ENCODE data around the gene TSPYL6. TPM values are rescaled to one million over a fixed set of nuclear protein-coding genes. Genes with fewer than 3 reads are reported as not detected.

TSPYL6 gene
- total RNA-seq, 1 donor from 2014 or later, result not detected

GRCh38 chr2:54212456-54212855 lies 43.6 kb downstream of the TSPYL6 start:
- H3K4me2 ChIP-seq (ENCODE audit: low read length), result peak overlapping the region; percentile 47

GRCh38 chr2:54209379-54209778 lies 46.6 kb downstream of the TSPYL6 start:
- H3K9me3 ChIP-seq (ENCODE audit: insufficient read depth, low read depth, low read length), result no peaks in the 10 kb centered on the region
- peaks cover 28% of the 10 kb centered on the region for H3K4me1 ChIP-seq (ENCODE audit: insufficient read depth, low read length)
- DNase-seq (ENCODE audit: low read depth) (peak; percentile 25), FAIRE-seq (no peak)
- Mint-ChIP-seq H3K36me3 (ENCODE audit: low read depth, unreplicated experiment) (no peaks in the 10 kb centered on the region), H3K9me3 (ENCODE audit: unreplicated experiment) (peaks cover under 1% of the 10 kb centered on the region), H3K27me3 (ENCODE audit: low read depth, unreplicated experiment) (no peaks in the 10 kb centered on the region), H3K4me1 (ENCODE audit: low read depth, unreplicated experiment) (peaks cover 32% of the 10 kb centered on the region), H3K27ac (ENCODE audit: unreplicated experiment) (no peak overlapping the region), H3K4me3 (ENCODE audit: unreplicated experiment) (no peak overlapping the region)
- no peaks in the 10 kb centered on the region for H3K36me3 ChIP-seq (ENCODE audit: insufficient read depth, low read length)
- peak overlapping the region; percentile 8 for H3K27ac ChIP-seq (ENCODE audit: low read depth, low read length)
- no peak overlapping the region for H3K9ac ChIP-seq (ENCODE audit: low read length)
- H4K20me1 ChIP-seq (ENCODE audit: insufficient read depth, low read length), result no peaks in the 10 kb centered on the region
- no peak overlapping the region for H2AFZ ChIP-seq (ENCODE audit: low read depth, low read length)
- H3K27me3 ChIP-seq (ENCODE audit: insufficient read depth, low read length), result no peaks in the 10 kb centered on the region
- no peak for TF ChIP-seq CTCF (IDR thresholded peaks at IDR 0.05; ENCODE audit: insufficient read depth, low read depth, low read length)
- no peak for TF ChIP-seq EZH2 (IDR thresholded peaks at IDR 0.05; ENCODE audit: insufficient read depth, low read length)
- no peak overlapping the region for H3K4me3 ChIP-seq (ENCODE audit: insufficient read depth, low read depth, low read length)
- peak overlapping the region; percentile 9 for H3K4me2 ChIP-seq (ENCODE audit: low read length)
- H3K79me2 ChIP-seq (ENCODE audit: insufficient read depth, low read length), result no peaks in the 10 kb centered on the region

More at GRCh38 chr2:54212456-54212855, 43.6 kb downstream of the TSPYL6 start:
- Mint-ChIP-seq H3K4me3 (ENCODE audit: unreplicated experiment) (no peak overlapping the region), H3K27me3 (ENCODE audit: low read depth, unreplicated experiment) (no peaks in the 10 kb centered on the region), H3K9me3 (ENCODE audit: unreplicated experiment) (peaks cover 7% of the 10 kb centered on the region), H3K36me3 (ENCODE audit: low read depth, unreplicated experiment) (peaks cover 4% of the 10 kb centered on the region), H3K4me1 (ENCODE audit: low read depth, unreplicated experiment) (peaks cover 25% of the 10 kb centered on the region), H3K27ac (ENCODE audit: unreplicated experiment) (peak overlapping the region; percentile 83)
- Histone ChIP-seq H3K4me1 (ENCODE audit: insufficient read depth, low read length) (peaks cover 28% of the 10 kb centered on the region), H3K9ac (ENCODE audit: low read length) (no peak overlapping the region), H3K4me3 (ENCODE audit: insufficient read depth, low read depth, low read length) (no peak overlapping the region), H3K9me3 (ENCODE audit: insufficient read depth, low read depth, low read length) (no peaks in the 10 kb centered on the region), H3K27ac (ENCODE audit: low read depth, low read length) (peak overlapping the region; percentile 24), H3K36me3 (ENCODE audit: insufficient read depth, low read length) (no peaks in the 10 kb centered on the region), H3K79me2 (ENCODE audit: insufficient read depth, low read length) (no peaks in the 10 kb centered on the region), H4K20me1 (ENCODE audit: insufficient read depth, low read length) (no peaks in the 10 kb centered on the region), H3K27me3 (ENCODE audit: insufficient read depth, low read length) (no peaks in the 10 kb centered on the region), H2AFZ (ENCODE audit: low read depth, low read length) (no peak overlapping the region)
- DNase-seq (ENCODE audit: low read depth), result peak; percentile 99
- TF ChIP-seq CTCF (IDR thresholded peaks at IDR 0.05; ENCODE audit: insufficient read depth, low read depth, low read length), result no peak
- TF ChIP-seq EZH2 (IDR thresholded peaks at IDR 0.05; ENCODE audit: insufficient read depth, low read length), result no peak
- peak; percentile 94 for FAIRE-seq

GRCh38 chr2:54208364-54209240 lies 47.4 kb downstream of the TSPYL6 start:
- H3K36me3 ChIP-seq (ENCODE audit: insufficient read depth, low read length), result no peaks in the 10 kb centered on the region
- no peaks in the 10 kb centered on the region for H3K9me3 Mint-ChIP-seq (ENCODE audit: unreplicated experiment)
- H3K27me3 ChIP-seq (ENCODE audit: insufficient read depth, low read length), result no peaks in the 10 kb centered on the region
- H4K20me1 ChIP-seq (ENCODE audit: insufficient read depth, low read length), result no peaks in the 10 kb centered on the region
- no peaks in the 10 kb centered on the region for H3K36me3 Mint-ChIP-seq (ENCODE audit: low read depth, unreplicated experiment)
- peak overlapping the region; percentile 62 for H3K27ac Mint-ChIP-seq (ENCODE audit: unreplicated experiment)
- H3K27me3 Mint-ChIP-seq (ENCODE audit: low read depth, unreplicated experiment), result no peaks in the 10 kb centered on the region
- H3K9ac ChIP-seq (ENCODE audit: low read length), result peak overlapping the region; percentile 30
- DNase-seq (ENCODE audit: low read depth), result peak; percentile 59
- peak; percentile 32 for FAIRE-seq
- no peak overlapping the region for H3K4me3 ChIP-seq (ENCODE audit: insufficient read depth, low read depth, low read length)
- no peak overlapping the region for H2AFZ ChIP-seq (ENCODE audit: low read depth, low read length)
- no peaks in the 10 kb centered on the region for H3K9me3 ChIP-seq (ENCODE audit: insufficient read depth, low read depth, low read length)
- H3K79me2 ChIP-seq (ENCODE audit: insufficient read depth, low read length), result no peaks in the 10 kb centered on the region
- peaks cover 28% of the 10 kb centered on the region for H3K4me1 ChIP-seq (ENCODE audit: insufficient read depth, low read length)
- TF ChIP-seq CTCF (IDR thresholded peaks at IDR 0.05; ENCODE audit: insufficient read depth, low read depth, low read length), result no peak
- TF ChIP-seq EZH2 (IDR thresholded peaks at IDR 0.05; ENCODE audit: insufficient read depth, low read length), result no peak
- peak overlapping the region; percentile 51 for H3K27ac ChIP-seq (ENCODE audit: low read depth, low read length)
- H3K4me2 ChIP-seq (ENCODE audit: low read length), result peak overlapping the region; percentile 58
- peaks cover 32% of the 10 kb centered on the region for H3K4me1 Mint-ChIP-seq (ENCODE audit: low read depth, unreplicated experiment)
- no peak overlapping the region for H3K4me3 Mint-ChIP-seq (ENCODE audit: unreplicated experiment)
